ENCODE results near the gene DCAF6.
"Not testable (repeated sequence)": the region's sequence is repeated elsewhere in the genome, so short reads cannot be mapped to it uniquely, and the experiment has no call there.

DCAF6 gene

GRCh38 chr1:167924102-167924501 is 12.4 kb upstream of the DCAF6 start:
- no peak for DNase-seq

GRCh38 chr1:167924543-167925231 is 11.8 kb upstream of the DCAF6 start:
- DNase-seq: no peak

- DNase-seq: no peak
These were observed 9.9 kb upstream of the DCAF6 start for GRCh38 chr1:167926486-167926997.

- no peak for DNase-seq
These were observed 9.3 kb upstream of the DCAF6 start for GRCh38 chr1:167927046-167927754.

GRCh38 chr1:167928457-167928852 is 8.0 kb upstream of the DCAF6 start:
- DNase-seq: no peak

- DNase-seq: not testable (repeated sequence)
These were observed 7.6 kb upstream of the DCAF6 start for GRCh38 chr1:167928919-167929318.

GRCh38 chr1:167929725-167930124 is 6.8 kb upstream of the DCAF6 start:
- no peak for DNase-seq

GRCh38 chr1:167933788-167934187 is 2.7 kb upstream of the DCAF6 start:
- DNase-seq: no peak

- peak; percentile 42 for DNase-seq
These were observed 1.9 kb upstream of the DCAF6 start for GRCh38 chr1:167934426-167935215.

GRCh38 chr1:167935216-167936067 is 1.0 kb upstream of the DCAF6 start:
- DNase-seq: peak; percentile 45

GRCh38 chr1:167936930-167937708 is 636 bp downstream of the DCAF6 start, which contains the start of gene MPC2:
Gene MPC2 (minus strand): TSS chr1:167937072. CDS start chr1:167935841, 1,231 bp downstream.
- DNase-seq: peak; percentile 53

GRCh38 chr1:167937709-167938010 is 1.2 kb downstream of the DCAF6 start:
- no peak for DNase-seq

- peak; percentile 5 for DNase-seq
These were observed 1.7 kb downstream of the DCAF6 start for GRCh38 chr1:167938080-167938636.

- DNase-seq: no peak
These were observed 3.8 kb downstream of the DCAF6 start for GRCh38 chr1:167940264-167940663.

GRCh38 chr1:167943541-167943940 is 7.1 kb downstream of the DCAF6 start:
- no peak for DNase-seq

- DNase-seq: no peak
These were observed 11.2 kb downstream of the DCAF6 start for GRCh38 chr1:167947733-167948132.

GRCh38 chr1:167949785-167950184 is 13.3 kb downstream of the DCAF6 start:
- no peak for DNase-seq

- DNase-seq: no peak
These were observed 14.1 kb downstream of the DCAF6 start for GRCh38 chr1:167950569-167950968.

- DNase-seq: no peak
These were observed 19.4 kb downstream of the DCAF6 start for GRCh38 chr1:167955915-167956314.

- no peak for DNase-seq
These were observed 21.2 kb downstream of the DCAF6 start for GRCh38 chr1:167957710-167958109.

- DNase-seq: no peak
These were observed 28.2 kb downstream of the DCAF6 start for GRCh38 chr1:167964646-167965045.

Data from NCI-H748 treated with DMSO at 0.1 percent for 48 hours (cell line).